SW 1271 (cell line): Measurements from ENCODE around the gene AMPH.
"Not testable (repeated sequence)": the region's sequence is repeated elsewhere in the genome, so short reads cannot be mapped to it uniquely, and the experiment has no call there.

ENCODE experiments used
- DNase-seq, 2 experiments: peaks; one replicate each; lab custom pipeline; 2025; lab: John Stamatoyannopoulos, UW

AMPH gene

DNA sequence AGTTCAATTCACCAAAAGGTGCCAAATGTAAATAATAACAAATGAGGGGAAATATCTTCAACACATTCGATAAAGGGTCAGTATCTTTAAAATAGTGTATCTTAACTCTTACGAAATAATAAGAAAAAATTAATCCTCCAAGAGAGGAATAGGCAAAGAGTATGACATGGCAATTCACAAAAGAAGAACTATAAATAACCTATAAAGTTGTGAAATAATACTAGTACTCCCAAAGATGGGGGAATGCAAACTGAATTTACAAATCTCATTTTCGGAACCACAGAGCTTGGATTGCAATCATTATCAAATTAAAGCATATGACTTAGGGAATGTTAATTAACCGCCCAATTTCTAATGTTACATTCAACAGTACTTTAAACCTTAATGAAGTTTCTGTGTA, 279.6 kb downstream of the AMPH start:
- no peak for DNase-seq

DNA sequence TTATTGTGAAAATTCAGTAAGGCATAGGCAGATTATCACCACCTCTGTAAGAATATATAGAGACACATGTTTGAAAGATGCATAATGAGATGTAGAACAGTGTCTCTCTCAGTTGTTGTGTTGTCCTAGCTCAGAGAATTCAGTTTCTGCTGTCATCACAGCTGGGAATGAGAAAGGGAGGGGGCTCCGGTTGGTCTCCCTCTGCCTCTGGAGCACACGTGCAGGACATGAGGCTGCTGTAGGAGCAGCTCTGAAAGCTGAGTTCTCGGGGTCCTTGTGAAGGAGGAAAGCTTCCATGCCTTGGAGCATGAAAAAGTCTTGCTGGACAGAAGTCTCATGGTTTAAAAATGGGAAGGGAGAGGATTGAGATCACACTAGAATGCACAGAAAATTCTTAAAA, 280.4 kb downstream of the AMPH start:
- not testable (repeated sequence) for DNase-seq

DNA sequence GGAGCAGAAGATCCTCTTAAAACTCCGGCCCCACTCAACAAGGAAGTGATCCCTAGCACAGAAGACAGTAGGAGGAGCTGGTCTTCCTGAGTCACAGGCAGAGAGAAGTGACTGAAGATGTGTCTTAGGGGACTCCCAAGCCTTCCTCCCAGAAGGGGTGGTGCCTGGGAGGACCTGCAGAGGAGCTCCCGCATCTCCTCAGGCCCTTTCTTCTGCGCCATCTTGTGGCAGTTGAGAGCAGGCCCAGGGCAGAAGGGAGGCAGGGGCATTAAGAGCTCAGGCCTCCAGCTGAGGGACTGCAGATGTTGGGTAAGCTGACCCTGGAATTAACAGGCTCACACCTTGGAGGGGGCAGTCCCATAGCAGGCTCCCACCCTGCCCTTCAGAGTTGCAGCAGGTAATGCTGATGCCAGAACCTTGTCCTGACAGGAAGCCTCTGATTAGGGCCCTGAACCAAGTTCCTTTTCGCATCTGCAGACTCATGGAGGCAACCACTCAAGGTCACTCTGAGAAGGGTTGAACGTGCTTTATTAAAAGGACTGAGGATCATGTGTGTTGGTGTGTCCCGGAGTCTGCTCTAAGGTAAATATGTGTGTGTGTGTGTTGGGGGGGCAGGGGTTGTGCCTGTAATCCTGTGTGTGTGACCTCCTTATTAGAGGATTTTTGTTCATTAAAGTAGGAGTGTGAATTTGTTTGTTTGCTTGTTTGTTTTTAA, 281.1 kb downstream of the AMPH start:
- peak in 1 of 2 experiments; percentile 13 for DNase-seq

DNA sequence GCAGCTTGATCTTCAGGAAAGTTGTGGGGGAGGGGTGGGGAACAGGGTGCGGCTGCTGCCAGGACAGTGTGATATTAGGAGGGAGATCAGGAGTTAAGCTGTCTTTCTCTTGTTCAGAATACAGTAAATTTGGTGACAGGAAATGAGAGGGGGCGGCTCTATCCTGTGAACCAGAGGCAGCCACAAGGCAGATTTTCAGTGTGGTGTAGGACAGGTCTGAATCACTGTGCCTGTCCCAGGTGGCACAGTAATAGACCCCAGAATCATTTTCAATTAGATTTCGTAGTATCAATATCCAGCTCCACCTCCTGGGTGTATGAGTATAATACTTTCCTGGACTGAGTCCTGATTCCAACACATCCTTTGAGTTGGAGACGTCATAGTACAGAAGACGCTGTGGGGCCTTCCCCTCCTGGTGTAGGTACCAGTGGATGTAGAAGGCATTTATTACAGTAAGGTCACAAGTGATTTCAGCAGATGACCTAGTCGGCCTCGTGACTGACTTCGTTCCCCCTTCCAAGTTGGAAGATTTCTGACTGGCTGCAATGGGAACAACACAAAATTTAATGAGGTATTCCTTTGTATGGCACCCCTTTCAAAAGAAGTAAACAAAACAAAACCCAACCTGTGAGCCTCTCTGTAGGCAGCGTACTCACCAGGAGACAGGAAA, 281.9 kb downstream of the AMPH start:
- not testable (repeated sequence) for DNase-seq

GRCh38 chr7:38345299-38346172, 285.6 kb downstream of the AMPH start:
- DNase-seq: peak; percentile 41 to 42

DNA sequence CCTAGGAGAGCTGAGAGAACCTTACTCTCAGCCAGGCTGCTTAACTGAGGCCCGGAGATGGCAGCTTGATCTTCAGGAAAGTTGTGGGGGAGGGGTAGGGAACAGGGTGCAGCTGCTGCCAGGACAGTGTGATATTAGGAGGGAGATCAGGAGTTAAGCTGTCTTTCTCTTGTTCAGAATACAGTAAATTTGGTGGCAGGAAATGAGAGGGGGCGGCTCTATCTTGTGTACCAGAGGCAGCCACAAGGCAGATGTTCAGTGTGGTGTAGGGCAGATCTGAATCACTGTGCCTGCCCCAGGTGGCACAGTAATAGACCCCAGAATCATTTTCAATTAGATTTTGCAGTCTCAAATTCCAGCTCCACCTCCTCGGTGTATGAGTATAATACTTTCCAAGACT, 286.4 kb downstream of the AMPH start:
- not testable (repeated sequence) for DNase-seq

DNA sequence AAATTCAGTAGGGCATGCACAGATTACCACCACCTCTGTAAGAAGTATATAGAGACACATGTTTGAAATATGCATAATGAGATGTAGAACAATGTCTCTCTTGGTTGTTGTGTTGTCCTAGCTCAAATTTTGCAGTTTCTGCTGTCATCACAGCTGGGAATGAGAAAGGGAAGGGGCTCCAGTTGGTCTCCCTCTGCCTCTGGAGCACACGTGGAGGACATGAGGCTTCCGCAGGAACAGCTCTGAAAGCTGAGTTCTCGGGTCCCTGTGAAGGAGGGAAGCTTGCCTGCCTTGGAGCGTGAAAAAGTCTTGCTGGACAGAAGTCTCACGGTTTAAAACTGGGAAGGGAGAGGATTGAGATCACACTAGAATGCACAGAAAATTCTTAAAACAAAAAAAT, 289.0 kb downstream of the AMPH start:
- DNase-seq: not testable (repeated sequence)

DNA sequence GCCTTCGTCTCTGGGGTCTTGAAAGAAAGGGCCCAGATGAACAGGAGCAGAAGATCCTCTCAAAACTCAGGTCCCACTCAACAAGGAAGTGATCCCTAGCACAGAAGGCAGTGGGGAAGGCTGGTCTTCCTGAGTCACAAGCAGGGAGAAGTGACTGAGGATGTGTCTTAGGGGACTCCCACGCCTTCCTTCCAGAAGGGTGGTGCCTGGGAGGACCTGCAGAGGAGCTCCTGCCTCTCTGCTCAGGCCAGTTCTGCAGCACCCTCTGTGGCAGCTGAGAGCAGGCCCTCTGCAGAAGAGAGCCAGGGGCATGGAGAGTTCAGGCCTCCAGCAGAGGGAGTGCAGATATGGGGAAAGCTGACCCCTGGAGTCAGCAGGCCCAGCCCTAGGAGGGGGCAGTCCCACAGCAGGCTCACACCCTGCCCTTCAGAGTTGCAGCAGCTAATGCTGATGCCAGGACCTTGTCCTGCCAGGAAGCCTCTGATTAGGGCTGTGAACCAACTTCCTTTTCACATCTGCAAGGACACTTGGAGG, 289.9 kb downstream of the AMPH start:
- peak; percentile 42 to 47 for DNase-seq

GRCh38 chr7:38339953-38340819, 291.0 kb downstream of the AMPH start:
- DNase-seq: no peak

GRCh38 chr7:38336148-38336515, 295.0 kb downstream of the AMPH start:
- not testable (repeated sequence) for DNase-seq

- DNase-seq: peak; percentile 49 to 74
Measured at GRCh38 chr7:38335492-38336147, 295.6 kb downstream of the AMPH start.

DNA sequence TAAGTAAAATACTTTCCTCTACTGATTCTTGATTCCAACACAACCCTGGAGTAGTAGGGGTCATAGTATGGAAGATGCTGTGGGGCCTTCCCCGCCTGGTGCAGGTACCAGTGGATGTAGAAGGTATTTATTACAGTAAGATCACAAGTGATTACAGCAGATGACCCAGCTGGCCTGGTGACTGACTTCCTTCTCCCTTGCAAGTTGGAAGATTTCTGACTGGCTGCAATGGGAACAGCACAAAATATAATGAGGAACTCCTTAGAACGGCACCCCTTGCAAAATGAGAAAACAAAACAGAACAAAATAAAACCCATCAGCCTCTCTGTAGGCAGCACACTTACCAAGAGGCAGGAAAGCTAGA, 296.1 kb downstream of the AMPH start:
- no peak for DNase-seq

GRCh38 chr7:38334163-38334562, 297.0 kb downstream of the AMPH start:
- DNase-seq: no peak
